ENCODE data around the gene BDH2.

The BDH2 gene

DNA sequence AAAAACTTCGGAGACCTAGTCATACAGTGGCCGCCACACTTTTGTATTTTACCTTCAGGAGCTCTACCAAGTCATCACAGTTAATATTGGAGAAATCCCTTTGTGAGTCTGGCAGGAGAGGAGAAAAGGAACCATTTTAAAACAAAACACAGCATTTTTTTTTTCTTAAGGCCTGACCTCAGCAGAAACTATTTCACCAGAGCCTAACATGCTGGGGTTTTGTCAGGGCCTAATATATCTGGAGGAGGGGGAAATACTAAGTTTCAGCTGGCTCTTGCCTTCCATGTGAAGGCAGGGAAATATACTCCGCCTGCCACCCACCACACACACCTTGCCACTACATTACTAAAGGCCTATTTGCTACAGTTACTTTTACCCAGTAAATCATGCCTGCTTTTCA, 26.5 kb upstream of the BDH2 start:
- Mint-ChIP-seq H3K27me3 (ENCODE audit: low read depth, poor library complexity) (no peaks in the 10 kb centered on the region), H3K4me1 (no peaks in the 10 kb centered on the region), H3K9me3 (peaks cover 33% of the 10 kb centered on the region), H3K27ac (no peak overlapping the region), H3K4me3 (no peak overlapping the region), H3K36me3 (ENCODE audit: low read depth) (peaks cover 63% of the 10 kb centered on the region)
- TF ChIP-seq, protein P1, sequence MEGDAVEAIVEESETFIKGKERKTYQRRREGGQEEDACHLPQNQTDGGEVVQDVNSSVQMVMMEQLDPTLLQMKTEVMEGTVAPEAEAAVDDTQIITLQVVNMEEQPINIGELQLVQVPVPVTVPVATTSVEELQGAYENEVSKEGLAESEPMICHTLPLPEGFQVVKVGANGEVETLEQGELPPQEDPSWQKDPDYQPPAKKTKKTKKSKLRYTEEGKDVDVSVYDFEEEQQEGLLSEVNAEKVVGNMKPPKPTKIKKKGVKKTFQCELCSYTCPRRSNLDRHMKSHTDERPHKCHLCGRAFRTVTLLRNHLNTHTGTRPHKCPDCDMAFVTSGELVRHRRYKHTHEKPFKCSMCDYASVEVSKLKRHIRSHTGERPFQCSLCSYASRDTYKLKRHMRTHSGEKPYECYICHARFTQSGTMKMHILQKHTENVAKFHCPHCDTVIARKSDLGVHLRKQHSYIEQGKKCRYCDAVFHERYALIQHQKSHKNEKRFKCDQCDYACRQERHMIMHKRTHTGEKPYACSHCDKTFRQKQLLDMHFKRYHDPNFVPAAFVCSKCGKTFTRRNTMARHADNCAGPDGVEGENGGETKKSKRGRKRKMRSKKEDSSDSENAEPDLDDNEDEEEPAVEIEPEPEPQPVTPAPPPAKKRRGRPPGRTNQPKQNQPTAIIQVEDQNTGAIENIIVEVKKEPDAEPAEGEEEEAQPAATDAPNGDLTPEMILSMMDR (IDR thresholded peaks at IDR 0.05), result no peak
- DNase-seq, result no peak

DNA sequence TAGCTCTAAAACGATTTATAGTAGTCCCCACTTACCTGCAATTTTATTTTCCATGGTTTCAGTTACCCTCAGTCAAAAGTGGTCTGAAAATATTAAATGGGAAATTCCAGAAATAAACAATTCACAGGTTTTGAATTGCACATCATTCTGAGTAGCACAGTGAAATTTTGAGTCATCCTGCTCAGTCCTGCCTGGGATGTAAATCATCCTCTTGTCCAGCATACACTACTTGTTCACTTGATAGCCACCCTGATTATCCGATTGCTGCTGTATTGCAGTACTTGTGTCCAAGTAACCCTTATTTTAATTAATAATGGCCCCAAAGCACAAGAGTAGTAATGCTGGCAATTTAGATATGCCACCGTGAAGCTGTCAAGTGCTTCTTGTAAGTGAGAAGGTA, 23.5 kb upstream of the BDH2 start:
- no peak overlapping the region for H3K27ac Mint-ChIP-seq
- no peaks in the 10 kb centered on the region for H3K4me1 Mint-ChIP-seq
- no peak overlapping the region for H3K4me3 Mint-ChIP-seq
- H3K9me3 Mint-ChIP-seq, result peaks cover 10% of the 10 kb centered on the region
- no peak for DNase-seq
- H3K27me3 Mint-ChIP-seq (ENCODE audit: low read depth, poor library complexity), result no peaks in the 10 kb centered on the region
- H3K36me3 Mint-ChIP-seq (ENCODE audit: low read depth), result peaks cover 52% of the 10 kb centered on the region
- TF ChIP-seq, protein P1 (IDR thresholded peaks at IDR 0.05), result no peak

DNA sequence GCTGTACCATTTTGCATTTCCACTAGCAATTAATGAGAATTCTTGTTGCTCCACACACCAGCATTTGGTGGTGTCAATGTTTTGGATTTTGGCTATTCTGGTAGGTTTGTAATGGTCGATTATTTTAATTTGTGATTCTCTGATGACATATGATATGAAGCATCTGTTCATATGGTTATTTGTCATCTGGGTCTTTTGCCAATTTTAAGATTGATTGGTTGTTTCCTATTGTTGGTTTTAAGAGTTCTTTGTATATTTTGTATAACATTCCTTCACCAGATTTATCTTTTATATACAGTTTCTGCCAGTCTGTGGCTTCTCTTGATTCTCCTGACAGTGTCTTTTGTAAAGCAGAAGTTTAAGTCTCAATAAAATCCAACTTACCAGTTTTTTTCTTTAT, 18.5 kb upstream of the BDH2 start:
- H3K4me1 Mint-ChIP-seq, result no peaks in the 10 kb centered on the region
- H3K27ac Mint-ChIP-seq, result no peak overlapping the region
- H3K4me3 Mint-ChIP-seq, result no peak overlapping the region
- H3K27me3 Mint-ChIP-seq (ENCODE audit: low read depth, poor library complexity), result no peaks in the 10 kb centered on the region
- TF ChIP-seq, protein P1 (IDR thresholded peaks at IDR 0.05), result no peak
- H3K36me3 Mint-ChIP-seq (ENCODE audit: low read depth), result peaks cover 39% of the 10 kb centered on the region
- H3K9me3 Mint-ChIP-seq, result no peaks in the 10 kb centered on the region
- DNase-seq, result no peak

DNA sequence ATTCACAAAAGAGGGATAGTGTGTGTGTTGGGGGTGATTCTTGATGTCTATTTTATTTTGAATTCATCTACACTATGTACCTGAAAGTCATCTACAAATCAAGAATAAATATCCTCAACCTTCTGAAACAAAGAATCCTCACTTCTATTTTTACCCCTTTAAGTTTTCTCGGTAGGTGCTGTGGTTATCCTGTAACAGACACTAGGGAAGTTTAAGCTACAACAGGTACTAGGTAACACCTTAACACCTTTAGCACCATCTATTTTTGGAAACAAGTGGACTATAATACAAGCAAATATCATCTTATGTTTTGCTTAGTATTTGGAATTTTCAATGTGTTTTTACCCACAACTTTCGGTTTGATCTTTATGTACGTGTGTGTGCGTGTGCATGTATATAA, 12.0 kb upstream of the BDH2 start:
- H3K36me3 Mint-ChIP-seq (ENCODE audit: low read depth), result peaks cover 52% of the 10 kb centered on the region
- no peaks in the 10 kb centered on the region for H3K9me3 Mint-ChIP-seq
- H3K27me3 Mint-ChIP-seq (ENCODE audit: low read depth, poor library complexity), result no peaks in the 10 kb centered on the region
- H3K27ac Mint-ChIP-seq, result no peak overlapping the region
- no peak for DNase-seq
- TF ChIP-seq, protein P1 (IDR thresholded peaks at IDR 0.05), result no peak
- H3K4me3 Mint-ChIP-seq, result no peak overlapping the region
- H3K4me1 Mint-ChIP-seq, result no peaks in the 10 kb centered on the region

DNA sequence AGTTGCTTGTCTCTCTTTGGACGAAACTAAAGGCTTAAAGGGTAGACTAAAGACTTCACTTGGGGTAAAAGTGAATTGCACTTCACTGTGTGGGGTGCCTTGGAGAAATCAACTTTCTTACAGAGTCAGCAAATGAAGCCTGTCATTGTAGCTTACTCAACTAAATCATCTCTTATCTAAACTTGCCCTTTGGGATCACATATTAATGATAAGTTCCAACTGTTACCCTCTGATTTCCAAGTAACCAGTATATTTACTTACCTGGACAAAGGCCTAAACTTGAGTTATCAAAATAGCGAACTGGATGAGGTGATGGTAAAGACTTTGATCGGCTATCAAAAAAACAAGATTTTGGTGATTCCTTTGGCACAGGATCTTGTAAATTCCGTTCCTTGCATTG, 8.9 kb upstream of the BDH2 start:
- TF ChIP-seq, protein P1 (IDR thresholded peaks at IDR 0.05), result no peak
- H3K27ac Mint-ChIP-seq, result no peak overlapping the region
- no peaks in the 10 kb centered on the region for H3K27me3 Mint-ChIP-seq (ENCODE audit: low read depth, poor library complexity)
- no peaks in the 10 kb centered on the region for H3K4me1 Mint-ChIP-seq
- H3K9me3 Mint-ChIP-seq, result no peaks in the 10 kb centered on the region
- DNase-seq, result no peak
- peaks cover 46% of the 10 kb centered on the region for H3K36me3 Mint-ChIP-seq (ENCODE audit: low read depth)
- H3K4me3 Mint-ChIP-seq, result no peak overlapping the region

DNA sequence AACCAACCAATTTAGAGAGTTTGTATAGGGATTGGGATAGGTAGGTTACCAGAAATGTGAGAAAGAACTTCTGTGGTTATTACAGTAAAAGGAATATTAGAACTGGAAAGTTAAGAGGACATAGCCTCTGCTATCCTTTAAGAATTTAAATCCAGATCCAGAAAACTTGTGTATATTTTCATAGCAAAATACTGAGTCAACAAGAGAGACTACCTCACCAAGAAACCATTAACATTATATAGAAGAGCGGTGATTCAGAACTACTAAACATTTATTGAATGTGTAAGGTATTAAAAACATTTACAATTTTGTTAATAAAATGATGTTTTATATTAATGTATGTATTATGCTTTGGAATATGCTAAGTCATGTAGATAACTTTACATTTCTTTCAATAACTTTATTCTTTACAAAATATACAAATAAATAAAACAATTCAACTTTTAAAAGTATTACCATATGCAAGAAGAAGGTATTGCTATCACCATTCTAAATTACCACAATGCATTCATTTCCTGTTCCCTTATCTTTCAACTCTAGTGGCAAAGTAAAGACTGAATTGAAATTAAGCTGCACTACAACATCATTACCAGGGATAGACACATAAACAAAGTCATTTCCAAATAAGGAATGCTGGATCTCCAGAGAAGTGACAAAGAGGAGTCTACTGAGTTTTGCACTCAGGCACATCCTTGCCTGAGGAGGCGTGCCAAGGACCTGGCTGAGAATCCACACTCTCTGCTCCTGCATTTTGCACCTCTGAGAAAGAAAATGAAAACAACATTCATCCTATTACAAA, 6.1 kb upstream of the BDH2 start:
- TF ChIP-seq, protein P1 (IDR thresholded peaks at IDR 0.05), result no peak
- H3K4me3 Mint-ChIP-seq, result no peak overlapping the region
- DNase-seq, result no peak
- no peaks in the 10 kb centered on the region for H3K4me1 Mint-ChIP-seq
- peaks cover 38% of the 10 kb centered on the region for H3K36me3 Mint-ChIP-seq (ENCODE audit: low read depth)
- no peaks in the 10 kb centered on the region for H3K9me3 Mint-ChIP-seq
- no peak overlapping the region for H3K27ac Mint-ChIP-seq
- no peaks in the 10 kb centered on the region for H3K27me3 Mint-ChIP-seq (ENCODE audit: low read depth, poor library complexity)

Data from nephron progenitor cell (in vitro differentiated cells).